Testis (tissue), 2 donors: Measurements from ENCODE around the gene FYN.

Source experiments
- POLR2A ChIP-seq: fragments of 450-650 bp; IDR thresholded peaks from one replicate; pipeline ENCODE4 v1.6.1; 2017; ENCODE audit warnings: antibody characterized with exemption, mild to moderate bottlenecking, moderate library complexity
- TF ChIP-seq, protein P1 (sequence below), 3 experiments: fragments of 450-650 bp in 2 of 3; fragments of 200-600 bp in 1 of 3; sonication (generic) in 1 of 3; IDR thresholded peaks; one replicate each; pipeline ENCODE4 v1.5.1; 2016 to 2019; ENCODE audit warnings: antibody characterized with exemption in 3 of 3, mild to moderate bottlenecking in 2 of 3, moderate library complexity in 1 of 3

GRCh38 chr6:111770263-111771093, 102.8 kb downstream of the FYN start:
- TF ChIP-seq POLR2A, result no peak
- TF ChIP-seq, protein P1, sequence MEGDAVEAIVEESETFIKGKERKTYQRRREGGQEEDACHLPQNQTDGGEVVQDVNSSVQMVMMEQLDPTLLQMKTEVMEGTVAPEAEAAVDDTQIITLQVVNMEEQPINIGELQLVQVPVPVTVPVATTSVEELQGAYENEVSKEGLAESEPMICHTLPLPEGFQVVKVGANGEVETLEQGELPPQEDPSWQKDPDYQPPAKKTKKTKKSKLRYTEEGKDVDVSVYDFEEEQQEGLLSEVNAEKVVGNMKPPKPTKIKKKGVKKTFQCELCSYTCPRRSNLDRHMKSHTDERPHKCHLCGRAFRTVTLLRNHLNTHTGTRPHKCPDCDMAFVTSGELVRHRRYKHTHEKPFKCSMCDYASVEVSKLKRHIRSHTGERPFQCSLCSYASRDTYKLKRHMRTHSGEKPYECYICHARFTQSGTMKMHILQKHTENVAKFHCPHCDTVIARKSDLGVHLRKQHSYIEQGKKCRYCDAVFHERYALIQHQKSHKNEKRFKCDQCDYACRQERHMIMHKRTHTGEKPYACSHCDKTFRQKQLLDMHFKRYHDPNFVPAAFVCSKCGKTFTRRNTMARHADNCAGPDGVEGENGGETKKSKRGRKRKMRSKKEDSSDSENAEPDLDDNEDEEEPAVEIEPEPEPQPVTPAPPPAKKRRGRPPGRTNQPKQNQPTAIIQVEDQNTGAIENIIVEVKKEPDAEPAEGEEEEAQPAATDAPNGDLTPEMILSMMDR (IDR thresholded peaks at IDR 0.05), result no peak
